ENCODE data around the gene NT5C1B.

- TF ChIP-seq EZH2 (IDR thresholded peaks at IDR 0.05; ENCODE audit: borderline replicate concordance, insufficient read depth, low read length, poor library complexity, severe bottlenecking) (no peak), CTCF (IDR thresholded peaks at IDR 0.05; ENCODE audit: poor library complexity, severe bottlenecking) (no peak), POLR2AphosphoS5 (IDR thresholded peaks at IDR 0.05) (no peak), EP300 (conservative IDR thresholded peaks at IDR 0.05; ENCODE audit: poor library complexity, severe bottlenecking) (no peak), SMC3 (conservative IDR thresholded peaks at IDR 0.05; ENCODE audit: poor library complexity) (no peak), RAD21 (conservative IDR thresholded peaks at IDR 0.05) (no peak)
These were observed 74.6 kb downstream of the NT5C1B start for GRCh38 chr2:18514526-18515461.

Measured in neural cell (in vitro differentiated cells).